Measurements from ENCODE around the gene CADM1. TPM values are rescaled to one million over a fixed set of nuclear protein-coding genes. Genes with fewer than 3 reads are reported as not detected.

The CADM1 gene
- total RNA-seq, 2 experiments from 2014 or later = 59.7 to 89.7 TPM

GRCh38 chr11:115530752-115531151, 26.5 kb upstream of the CADM1 start:
- H3K9me3 ChIP-seq (ENCODE audit: low read length) = no peaks in the 10 kb centered on the region
- ChIA-PET CTCF (ENCODE audit: unreplicated experiment) (no interaction called here), POLR2A (no interaction called here)
- no peaks in the 10 kb centered on the region for H4K20me1 ChIP-seq (ENCODE audit: insufficient read depth, low read length)
- H3K4me1 ChIP-seq (ENCODE audit: insufficient read depth, low read length, poor library complexity, severe bottlenecking) = no peaks in the 10 kb centered on the region
- no peak overlapping the region for H3K4me3 ChIP-seq (ENCODE audit: low read depth, low read length, poor library complexity, severe bottlenecking)
- no peaks in the 10 kb centered on the region for H3K9me2 ChIP-seq (ENCODE audit: insufficient read depth, low read length)
- no peak overlapping the region for H3K4me2 ChIP-seq (ENCODE audit: low read length)
- no peaks in the 10 kb centered on the region for H3K79me2 ChIP-seq (ENCODE audit: insufficient read depth, low read depth, low read length)
- no peak overlapping the region for H2AFZ ChIP-seq (ENCODE audit: low read length)
- peak; percentile 42 for DNase-seq (ENCODE audit: low spot score)
- no peak overlapping the region for H3K27ac ChIP-seq (ENCODE audit: low read depth, low read length, poor library complexity, severe bottlenecking)
- H3K36me3 ChIP-seq (ENCODE audit: insufficient read depth, low read length) = no peaks in the 10 kb centered on the region
- intact Hi-C loops (cut with micrococcal nuclease; ENCODE audit: unreplicated experiment) = no loop called here
- no peak for TF ChIP-seq EZH2phosphoT487 (IDR thresholded peaks at IDR 0.05; ENCODE audit: borderline replicate concordance, low read depth, low read length)
- peak; percentile 69 for TF ChIP-seq CTCF (conservative IDR thresholded peaks at IDR 0.05; ENCODE audit: low read length)
- no TSS peak for BruUV-seq (replicated peaks)

- Histone ChIP-seq H3K36me3 (ENCODE audit: insufficient read depth, low read length) (no peaks in the 10 kb centered on the region), H2AFZ (ENCODE audit: low read length) (no peak overlapping the region), H4K20me1 (ENCODE audit: insufficient read depth, low read length) (no peaks in the 10 kb centered on the region), H3K4me3 (ENCODE audit: low read depth, low read length, poor library complexity, severe bottlenecking) (no peak overlapping the region), H3K27ac (ENCODE audit: low read depth, low read length, poor library complexity, severe bottlenecking) (no peak overlapping the region), H3K4me1 (ENCODE audit: insufficient read depth, low read length, poor library complexity, severe bottlenecking) (no peaks in the 10 kb centered on the region), H3K9me3 (ENCODE audit: low read length) (no peaks in the 10 kb centered on the region), H3K9me2 (ENCODE audit: insufficient read depth, low read length) (no peaks in the 10 kb centered on the region), H3K4me2 (ENCODE audit: low read length) (no peak overlapping the region), H3K79me2 (ENCODE audit: insufficient read depth, low read depth, low read length) (no peaks in the 10 kb centered on the region)
- no peak for DNase-seq (ENCODE audit: low spot score)
- BruUV-seq (replicated peaks) = no TSS peak
- intact Hi-C loops (cut with micrococcal nuclease; ENCODE audit: unreplicated experiment) = no loop called here
- ChIA-PET POLR2A (interaction anchor here (0.8 to 0.9 kb wide), 2 partner anchors 9 to 15 kb away, joined by 3 read pairs; no protein-coding TSS in a partner anchor), CTCF (ENCODE audit: unreplicated experiment) (no interaction called here)
- TF ChIP-seq CTCF (conservative IDR thresholded peaks at IDR 0.05; ENCODE audit: low read length) = no peak
- no peak for TF ChIP-seq EZH2phosphoT487 (IDR thresholded peaks at IDR 0.05; ENCODE audit: borderline replicate concordance, low read depth, low read length)
These were observed 24.0 kb upstream of the CADM1 start for GRCh38 chr11:115528225-115528624.

GRCh38 chr11:115527534-115528125, 23.4 kb upstream of the CADM1 start:
- Histone ChIP-seq H3K27ac (ENCODE audit: low read depth, low read length, poor library complexity, severe bottlenecking) (no peak overlapping the region), H4K20me1 (ENCODE audit: insufficient read depth, low read length) (no peaks in the 10 kb centered on the region), H2AFZ (ENCODE audit: low read length) (no peak overlapping the region), H3K79me2 (ENCODE audit: insufficient read depth, low read depth, low read length) (no peaks in the 10 kb centered on the region), H3K4me2 (ENCODE audit: low read length) (no peak overlapping the region), H3K9me3 (ENCODE audit: low read length) (no peaks in the 10 kb centered on the region), H3K9me2 (ENCODE audit: insufficient read depth, low read length) (no peaks in the 10 kb centered on the region), H3K4me3 (ENCODE audit: low read depth, low read length, poor library complexity, severe bottlenecking) (no peak overlapping the region), H3K4me1 (ENCODE audit: insufficient read depth, low read length, poor library complexity, severe bottlenecking) (peaks cover under 1% of the 10 kb centered on the region), H3K36me3 (ENCODE audit: insufficient read depth, low read length) (no peaks in the 10 kb centered on the region)
- no TSS peak for BruUV-seq (replicated peaks)
- TF ChIP-seq CTCF (conservative IDR thresholded peaks at IDR 0.05; ENCODE audit: low read length) (no peak), EZH2phosphoT487 (IDR thresholded peaks at IDR 0.05; ENCODE audit: borderline replicate concordance, low read depth, low read length) (no peak)
- intact Hi-C loops (cut with micrococcal nuclease; ENCODE audit: unreplicated experiment) = no loop called here
- no peak for DNase-seq (ENCODE audit: low spot score)
- ChIA-PET CTCF (ENCODE audit: unreplicated experiment) (no interaction called here), POLR2A (interaction anchor here (0.7 to 0.9 kb wide), 3 partner anchors 9 to 102 kb away, joined by 3 to 4 read pairs (median 3); no protein-coding TSS in a partner anchor)
